ENCODE measurements around the gene CORO2B. TPM values are rescaled to one million over a fixed set of nuclear protein-coding genes. Genes with fewer than 3 reads are reported as not detected.

The CORO2B gene
- total and polyA plus RNA-seq, 9 of the 15 experiments (the other 6 are each of a cell fraction or from before 2014, with no cell fraction given): not detected

- in situ Hi-C loops (cut with MboI): no loop called here
- no peak for FAIRE-seq
- POLR2A ChIA-PET: interaction anchor here (0.7 kb wide), 1 partner anchor 12 kb away, joined by 3 read pairs; no protein-coding TSS in a partner anchor
These were observed 4.2 kb upstream of the CORO2B start for GRCh38 chr15:68574629-68575028.

More at GRCh38 chr15:68574629-68575028, 4.2 kb upstream of the CORO2B start:
- DNase-seq (ENCODE audit: extremely low read depth in 1 of 4, low spot score in 3 of 4) (no peak), ATAC-seq (no peak)
- peaks cover 6% of the 10 kb centered on the region; the same call in 1 of the 2 replicates for H4K20me1 ChIP-seq (replicated peaks; ENCODE audit: control insufficient read depth, insufficient read depth, low read length)
- no peaks in the 10 kb centered on the region for H3K9me3 ChIP-seq (replicated peaks; ENCODE audit: control insufficient read depth, insufficient read depth, low read depth, low read length)
- H2AFZ ChIP-seq (ENCODE audit: low read depth, low read length): no peak overlapping the region
- no peak overlapping the region for H3K4me2 ChIP-seq (ENCODE audit: insufficient read depth, low read length)
- CTCF ChIA-PET (ENCODE audit: low intra/inter-chr PET ratio): no interaction called here
- H3K4me1 ChIP-seq (replicated peaks in 1 of 2; ENCODE audit: control insufficient read depth in 2 of 2, insufficient read depth in 2 of 2, low read length in 2 of 2): no peaks in the 10 kb centered on the region; a peak in 1 of 5 replicates
- intact Hi-C loops (cut with micrococcal nuclease): no loop called here
- 1% methylated on average over 6 of the region's 6 CpGs for WGBS (ENCODE audit: insufficient coverage, low coverage, missing lambda C conversion rate)
- BruUV-seq (replicated peaks): no TSS peak
- peaks cover 11 to 55% of the 10 kb centered on the region in 2 experiments for H3K27me3 ChIP-seq (ENCODE audit: control insufficient read depth in 2 of 2, insufficient read depth in 2 of 2, low read length in 2 of 2)
- H3K36me3 ChIP-seq (ENCODE audit: control insufficient read depth, insufficient read depth, low read length): no peaks in the 10 kb centered on the region
- H3K9me1 ChIP-seq (ENCODE audit: control insufficient read depth, insufficient read depth, low read length): no peaks in the 10 kb centered on the region
- no peak overlapping the region for H3K27ac ChIP-seq (ENCODE audit: extremely low read depth, low read depth, low read length)
- no peak overlapping the region for H3K9ac ChIP-seq (ENCODE audit: insufficient read depth in 1 of 2, low read depth in 2 of 2, low read length in 2 of 2)
- no peak for TF ChIP-seq BHLHE40 (IDR thresholded peaks at IDR 0.05; ENCODE audit: low read length)
- TF ChIP-seq ZNF175 (CRISPR knock-in tag; IDR thresholded peaks at IDR 0.05; ENCODE audit: low read depth): no peak
- no peak for TF ChIP-seq SIRT6 (IDR thresholded peaks at IDR 0.05; ENCODE audit: low read depth, low read length)
- no peak for TF ChIP-seq PRPF4 (IDR thresholded peaks at IDR 0.05; ENCODE audit: insufficient read depth, low read depth, low read length, poor library complexity, severe bottlenecking)
- no peak for TF ChIP-seq HNRNPH1 (optimal IDR thresholded peaks at IDR 0.05; ENCODE audit: low read depth, low read length)
- no peak for TF ChIP-seq KHSRP (IDR thresholded peaks at IDR 0.05)
- no peak for TF ChIP-seq SMAD4 (CRISPR knock-in tag; conservative IDR thresholded peaks at IDR 0.05)
- no peak for TF ChIP-seq TFAM (CRISPR knock-in tag; conservative IDR thresholded peaks at IDR 0.05)
- no peak for TF ChIP-seq MTF1 (CRISPR knock-in tag; IDR thresholded peaks at IDR 0.05; ENCODE audit: borderline replicate concordance)
- no peak for TF ChIP-seq BCL6 (CRISPR knock-in tag; IDR thresholded peaks at IDR 0.05)
- no peak for TF ChIP-seq FOXP1 (CRISPR knock-in tag; IDR thresholded peaks at IDR 0.05)
- no peak for TF ChIP-seq FOXK1 (CRISPR knock-in tag; IDR thresholded peaks at IDR 0.05; ENCODE audit: borderline replicate concordance)
- TF ChIP-seq ZNF140 (CRISPR knock-in tag; IDR thresholded peaks at IDR 0.05): no peak
- no peak for TF ChIP-seq ZNF695 (CRISPR knock-in tag; IDR thresholded peaks at IDR 0.05)
- TF ChIP-seq HOXB6 (CRISPR knock-in tag; IDR thresholded peaks at IDR 0.05; ENCODE audit: borderline replicate concordance): no peak
- TF ChIP-seq GATAD2B (IDR thresholded peaks at IDR 0.05; ENCODE audit: borderline replicate concordance): no peak
- TF ChIP-seq ZNF280A (IDR thresholded peaks at IDR 0.05; ENCODE audit: low read depth, partially characterized antibody): no peak
- no peak for TF ChIP-seq SREBF2 (CRISPR knock-in tag; IDR thresholded peaks at IDR 0.05)
- TF ChIP-seq CBX2 (IDR thresholded peaks at IDR 0.05; ENCODE audit: insufficient read depth, low read length, poor library complexity, severe bottlenecking): no peak
- no peaks in the 10 kb centered on the region for H3K79me2 ChIP-seq (ENCODE audit: control insufficient read depth, insufficient read depth, low read length)
- no peak overlapping the region for H3K4me3 ChIP-seq

Data from K562 (cell line).